Measurements from ENCODE around the gene ADISSP.

GRCh38 chr20:3753501-3754275 is 13.9 kb downstream of the ADISSP start:
- TF ChIP-seq POLR2A (IDR thresholded peaks at IDR 0.05) (no peak), CTCF (IDR thresholded peaks at IDR 0.05) (no peak)

Data from body of pancreas (tissue), 4 donors.